ENCODE measurements around the gene KCNG1.

DNA sequence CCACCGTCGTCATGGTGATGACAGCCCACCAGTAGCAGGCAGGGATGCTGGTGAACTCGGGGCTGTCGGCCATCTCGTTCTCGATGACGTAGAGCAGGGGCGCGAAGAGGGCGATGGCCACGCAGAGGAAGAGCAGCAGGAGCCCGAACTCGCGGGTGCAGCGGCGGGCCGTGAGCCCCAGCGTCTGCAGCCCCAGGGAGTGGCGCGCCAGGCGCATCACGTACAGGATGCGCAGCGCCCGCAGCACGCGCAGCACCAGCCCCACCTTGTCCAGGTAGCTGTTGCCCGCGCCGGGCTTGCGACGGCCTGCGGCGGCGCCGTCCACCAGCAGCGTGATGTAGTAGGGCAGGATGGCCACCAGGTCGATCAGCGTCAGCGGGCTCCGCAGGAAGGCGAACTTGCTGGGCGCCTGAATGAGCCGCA, 18.6 kb downstream of the KCNG1 start:
- no peak for TF ChIP-seq POLR2A (IDR thresholded peaks at IDR 0.05)
- TF ChIP-seq, protein P1, sequence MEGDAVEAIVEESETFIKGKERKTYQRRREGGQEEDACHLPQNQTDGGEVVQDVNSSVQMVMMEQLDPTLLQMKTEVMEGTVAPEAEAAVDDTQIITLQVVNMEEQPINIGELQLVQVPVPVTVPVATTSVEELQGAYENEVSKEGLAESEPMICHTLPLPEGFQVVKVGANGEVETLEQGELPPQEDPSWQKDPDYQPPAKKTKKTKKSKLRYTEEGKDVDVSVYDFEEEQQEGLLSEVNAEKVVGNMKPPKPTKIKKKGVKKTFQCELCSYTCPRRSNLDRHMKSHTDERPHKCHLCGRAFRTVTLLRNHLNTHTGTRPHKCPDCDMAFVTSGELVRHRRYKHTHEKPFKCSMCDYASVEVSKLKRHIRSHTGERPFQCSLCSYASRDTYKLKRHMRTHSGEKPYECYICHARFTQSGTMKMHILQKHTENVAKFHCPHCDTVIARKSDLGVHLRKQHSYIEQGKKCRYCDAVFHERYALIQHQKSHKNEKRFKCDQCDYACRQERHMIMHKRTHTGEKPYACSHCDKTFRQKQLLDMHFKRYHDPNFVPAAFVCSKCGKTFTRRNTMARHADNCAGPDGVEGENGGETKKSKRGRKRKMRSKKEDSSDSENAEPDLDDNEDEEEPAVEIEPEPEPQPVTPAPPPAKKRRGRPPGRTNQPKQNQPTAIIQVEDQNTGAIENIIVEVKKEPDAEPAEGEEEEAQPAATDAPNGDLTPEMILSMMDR (IDR thresholded peaks at IDR 0.05) = no peak
- no peak for TF ChIP-seq EP300 (IDR thresholded peaks at IDR 0.05)
